Nephron (organoid): ENCODE data around the gene TCERG1L.
A peak's percentile ranks its signal among the peaks of the same experiment; 100 is the strongest.
"Not testable (repeated sequence)": the region's sequence is repeated elsewhere in the genome, so short reads cannot be mapped to it uniquely, and the experiment has no call there.

Source experiments
- H3K27ac Mint-ChIP-seq, 3 experiments: 2 replicates each; pipeline ENCODE4 v1.8.0; 2020; ENCODE audit warnings: mixed read lengths in 3 of 3, mild to moderate bottlenecking in 2 of 3, moderate library complexity in 1 of 3
- H3K27me3 Mint-ChIP-seq: 2 replicates; pipeline ENCODE4 v1.8.0; 2021; ENCODE audit warnings: low read depth, mild to moderate bottlenecking, moderate library complexity, mixed read lengths
- H3K36me3 Mint-ChIP-seq: 2 replicates; pipeline ENCODE4 v1.8.0; 2020; ENCODE audit warnings: low read depth, mixed read lengths
- H3K4me1 Mint-ChIP-seq: 2 replicates; pipeline ENCODE4 v1.8.0; 2020; ENCODE audit warnings: mixed read lengths
- H3K4me3 Mint-ChIP-seq, 3 experiments: 2 replicates each; pipeline ENCODE4 v1.8.0; 2020; ENCODE audit warnings: mild to moderate bottlenecking in 3 of 3, mixed read lengths in 3 of 3, moderate library complexity in 2 of 3
- H3K9me3 Mint-ChIP-seq: 2 replicates; pipeline ENCODE4 v1.8.0; 2020; ENCODE audit warnings: mixed read lengths
- TF ChIP-seq, protein P1 (sequence below), 3 experiments: fragments of 200-600 bp; sonication (generic); IDR thresholded peaks; one replicate each; pipeline ENCODE4 v1.5.0; 2021; ENCODE audit warnings: antibody characterized with exemption in 3 of 3; ENCODE audit not compliant: unreplicated experiment in 3 of 3

The TCERG1L gene

GRCh38 chr10:131178521-131179331, 132.8 kb downstream of the TCERG1L start:
- peaks cover 16% of the 10 kb centered on the region for H3K4me1 Mint-ChIP-seq
- H3K36me3 Mint-ChIP-seq, result no peaks in the 10 kb centered on the region
- H3K9me3 Mint-ChIP-seq, result peaks cover 3% of the 10 kb centered on the region
- H3K27ac Mint-ChIP-seq, result no peak overlapping the region
- H3K27me3 Mint-ChIP-seq, result peaks cover 11% of the 10 kb centered on the region
- TF ChIP-seq, protein P1, sequence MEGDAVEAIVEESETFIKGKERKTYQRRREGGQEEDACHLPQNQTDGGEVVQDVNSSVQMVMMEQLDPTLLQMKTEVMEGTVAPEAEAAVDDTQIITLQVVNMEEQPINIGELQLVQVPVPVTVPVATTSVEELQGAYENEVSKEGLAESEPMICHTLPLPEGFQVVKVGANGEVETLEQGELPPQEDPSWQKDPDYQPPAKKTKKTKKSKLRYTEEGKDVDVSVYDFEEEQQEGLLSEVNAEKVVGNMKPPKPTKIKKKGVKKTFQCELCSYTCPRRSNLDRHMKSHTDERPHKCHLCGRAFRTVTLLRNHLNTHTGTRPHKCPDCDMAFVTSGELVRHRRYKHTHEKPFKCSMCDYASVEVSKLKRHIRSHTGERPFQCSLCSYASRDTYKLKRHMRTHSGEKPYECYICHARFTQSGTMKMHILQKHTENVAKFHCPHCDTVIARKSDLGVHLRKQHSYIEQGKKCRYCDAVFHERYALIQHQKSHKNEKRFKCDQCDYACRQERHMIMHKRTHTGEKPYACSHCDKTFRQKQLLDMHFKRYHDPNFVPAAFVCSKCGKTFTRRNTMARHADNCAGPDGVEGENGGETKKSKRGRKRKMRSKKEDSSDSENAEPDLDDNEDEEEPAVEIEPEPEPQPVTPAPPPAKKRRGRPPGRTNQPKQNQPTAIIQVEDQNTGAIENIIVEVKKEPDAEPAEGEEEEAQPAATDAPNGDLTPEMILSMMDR (IDR thresholded peaks at IDR 0.05; ENCODE audit: unreplicated experiment in 3 of 3), result no peak
- H3K4me3 Mint-ChIP-seq, result no peak overlapping the region

DNA sequence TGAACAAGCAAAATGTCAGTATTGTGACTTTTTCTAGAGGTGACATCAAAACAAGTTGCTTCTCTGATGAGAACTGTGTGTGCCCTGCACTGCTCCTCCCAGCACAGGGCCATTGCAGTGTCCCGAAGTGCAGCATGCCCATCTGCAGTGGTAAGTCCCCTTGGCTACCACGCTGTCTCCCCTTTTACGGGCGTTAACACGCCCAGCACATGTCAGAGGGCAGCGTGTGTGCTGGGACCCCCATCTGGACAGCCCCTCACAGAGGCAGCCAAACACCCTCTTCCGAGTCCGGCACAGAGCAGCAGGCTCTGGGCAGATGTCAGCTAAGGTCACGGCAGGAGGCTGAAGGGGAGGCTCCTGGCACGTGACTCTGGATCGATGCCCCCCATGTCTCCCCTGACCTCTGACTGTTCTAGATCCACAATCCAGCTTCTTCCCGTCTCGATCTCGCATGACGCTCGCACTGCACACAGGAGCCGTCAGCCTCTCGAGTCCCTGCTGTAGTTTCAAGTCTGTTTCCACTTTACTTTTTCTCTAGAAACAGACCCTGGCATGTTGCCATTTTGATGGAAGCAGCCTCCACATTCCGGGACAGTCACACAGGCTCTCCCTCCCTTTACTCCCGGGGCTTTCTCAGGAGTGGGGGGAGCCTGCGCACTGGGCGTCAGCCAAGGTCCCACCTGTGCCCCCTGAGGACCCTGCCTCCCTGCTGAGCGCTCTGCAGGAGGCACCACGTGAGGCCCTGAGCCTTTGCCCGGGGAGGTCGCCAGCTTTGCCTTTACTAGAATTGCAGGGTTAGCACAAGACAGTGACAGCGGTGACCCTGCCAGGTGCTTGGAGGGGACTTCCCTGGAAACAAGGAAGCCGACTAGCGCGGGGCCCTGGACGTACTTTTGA, 133.8 kb downstream of the TCERG1L start:
- Mint-ChIP-seq H3K4me1 (peaks cover 16% of the 10 kb centered on the region), H3K27me3 (peaks cover 11% of the 10 kb centered on the region), H3K4me3 (peak overlapping the region in 2 of 3 experiments; percentile 7 to 14), H3K36me3 (no peaks in the 10 kb centered on the region), H3K27ac (peak overlapping the region; percentile 25 to 82 (median 80)), H3K9me3 (peaks cover 3% of the 10 kb centered on the region)
- TF ChIP-seq, protein P1 (IDR thresholded peaks at IDR 0.05; ENCODE audit: unreplicated experiment in 3 of 3), result no peak

DNA sequence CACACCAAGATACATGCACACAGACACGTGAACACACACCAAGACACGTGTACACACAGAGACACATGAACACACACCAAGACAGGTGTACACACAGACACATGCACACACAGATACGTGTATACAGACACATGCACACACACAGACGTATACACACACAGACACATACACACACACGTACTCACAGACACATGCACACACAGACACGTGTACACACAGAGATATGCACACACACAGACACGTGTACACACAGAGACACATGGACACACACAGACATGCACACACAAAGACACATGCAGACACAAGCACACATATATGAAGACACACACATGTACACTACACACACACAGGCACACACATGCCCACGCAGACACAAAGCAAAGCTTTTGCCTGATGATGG, 134.6 kb downstream of the TCERG1L start:
- TF ChIP-seq, protein P1 (IDR thresholded peaks at IDR 0.05; ENCODE audit: unreplicated experiment in 3 of 3), result no peak
- H3K4me1 Mint-ChIP-seq, result peaks cover 19% of the 10 kb centered on the region
- H3K36me3 Mint-ChIP-seq, result no peaks in the 10 kb centered on the region
- peaks cover 3% of the 10 kb centered on the region for H3K9me3 Mint-ChIP-seq
- no peak overlapping the region for H3K4me3 Mint-ChIP-seq
- no peak overlapping the region for H3K27ac Mint-ChIP-seq
- H3K27me3 Mint-ChIP-seq, result peaks cover 11% of the 10 kb centered on the region

DNA sequence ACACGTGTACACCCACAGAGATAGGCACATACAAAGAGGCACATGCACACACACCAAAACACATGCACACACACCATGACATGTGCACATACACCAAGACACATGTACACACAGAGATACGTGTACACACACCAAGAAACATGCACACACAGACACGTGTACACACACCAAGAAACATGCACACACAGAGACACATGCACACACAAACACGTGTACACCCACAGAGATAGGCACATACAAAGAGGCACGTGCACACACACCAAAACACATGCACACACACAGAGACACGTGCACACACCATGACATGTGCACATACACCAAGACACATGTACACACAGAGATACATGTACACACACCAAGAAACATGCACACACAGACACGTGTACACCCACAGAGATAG, 135.2 kb downstream of the TCERG1L start:
- not testable (repeated sequence) for H3K9me3 Mint-ChIP-seq, H3K27ac Mint-ChIP-seq, H3K4me3 Mint-ChIP-seq, H3K36me3 Mint-ChIP-seq
- peaks cover 11% of the 10 kb centered on the region for H3K27me3 Mint-ChIP-seq
- H3K4me1 Mint-ChIP-seq, result peaks cover 20% of the 10 kb centered on the region

GRCh38 chr10:131175891-131176290, 135.6 kb downstream of the TCERG1L start:
- H3K4me3 Mint-ChIP-seq, result no peak overlapping the region
- H3K4me1 Mint-ChIP-seq, result peaks cover 20% of the 10 kb centered on the region
- H3K36me3 Mint-ChIP-seq, result no peaks in the 10 kb centered on the region
- TF ChIP-seq, protein P1 (IDR thresholded peaks at IDR 0.05; ENCODE audit: unreplicated experiment in 3 of 3), result no peak
- H3K27me3 Mint-ChIP-seq, result peaks cover 11% of the 10 kb centered on the region
- H3K9me3 Mint-ChIP-seq, result peaks cover 3% of the 10 kb centered on the region
- no peak overlapping the region for H3K27ac Mint-ChIP-seq
